DMS 273 treated with DMSO at 0.1 percent for 48 hours (cell line): Measurements from ENCODE around the gene FILIP1L.
A peak's percentile ranks its signal among the peaks of the same experiment; 100 is the strongest.

ENCODE experiments used
- DNase-seq: peaks from one replicate; lab custom pipeline; 2025; lab: John Stamatoyannopoulos, UW

FILIP1L gene

GRCh38 chr3:100042166-100042981, 71.9 kb downstream of the FILIP1L start:
- DNase-seq = no peak

- no peak for DNase-seq
These were observed 73.0 kb downstream of the FILIP1L start for GRCh38 chr3:100041328-100041749.

GRCh38 chr3:100040451-100041225, 73.7 kb downstream of the FILIP1L start:
- no peak for DNase-seq

GRCh38 chr3:100039075-100039474, 75.2 kb downstream of the FILIP1L start:
- no peak for DNase-seq

GRCh38 chr3:100033903-100034471, 80.3 kb downstream of the FILIP1L start:
- DNase-seq = no peak

- DNase-seq = no peak
These were observed 81.1 kb downstream of the FILIP1L start for GRCh38 chr3:100033184-100033583.

GRCh38 chr3:100032243-100032642, 82.1 kb downstream of the FILIP1L start:
- DNase-seq = peak; percentile 86

- DNase-seq = no peak
These were observed 83.3 kb downstream of the FILIP1L start for GRCh38 chr3:100030914-100031425.

- DNase-seq = no peak
These were observed 84.0 kb downstream of the FILIP1L start for GRCh38 chr3:100030346-100030745.

GRCh38 chr3:100029689-100030088, 84.6 kb downstream of the FILIP1L start:
- no peak for DNase-seq

GRCh38 chr3:100029052-100029451, 85.2 kb downstream of the FILIP1L start:
- DNase-seq = no peak

- DNase-seq = no peak
These were observed 87.0 kb downstream of the FILIP1L start for GRCh38 chr3:100027321-100027720.

- DNase-seq = no peak
These were observed 89.6 kb downstream of the FILIP1L start for GRCh38 chr3:100024520-100025303.

- DNase-seq = no peak
These were observed 90.7 kb downstream of the FILIP1L start for GRCh38 chr3:100023595-100023994.

GRCh38 chr3:100023150-100023549, 91.2 kb downstream of the FILIP1L start:
- no peak for DNase-seq

GRCh38 chr3:100022506-100022905, 91.8 kb downstream of the FILIP1L start:
- no peak for DNase-seq

- DNase-seq = no peak
These were observed 93.2 kb downstream of the FILIP1L start for GRCh38 chr3:100020876-100021644.

GRCh38 chr3:100019719-100020118, 94.6 kb downstream of the FILIP1L start:
- DNase-seq = no peak

- no peak for DNase-seq
These were observed 95.5 kb downstream of the FILIP1L start for GRCh38 chr3:100018806-100019205.

GRCh38 chr3:100010087-100010417, 104.2 kb downstream of the FILIP1L start:
- no peak for DNase-seq
